HCT116 (cell line): Measurements from ENCODE around the gene LINC00237. TPM values are rescaled to one million over a fixed set of nuclear protein-coding genes. Genes with fewer than 3 reads are reported as not detected.

ENCODE experiments used
- ATAC-seq: fragments of 200-7000 bp; cut with Tn5 transposase; 2 replicates; pipeline ENCODE4 v1.9.1; 2020; ENCODE audit warnings: mild to moderate bottlenecking, moderate library complexity
- BruUV-seq: library from RNA; stranded (reverse); fragments of 400-500 nt; replicated peaks from 2 replicates; lab custom pipeline; 2021; lab: Mats Ljungman, UMichigan
- CTCF ChIA-PET: fragments of 300-600 bp; sonication (Branson Sonifier 250); formaldehyde crosslinking; loops from one replicate; lab custom pipeline; 2021; ENCODE audit warnings: antibody characterized with exemption; lab: Charles Lee
- POLR2A ChIA-PET: fragments of 300-600, 350-600 bp; sonication (Branson Sonifier 250); formaldehyde crosslinking; loops from one replicate; lab custom pipeline; 2021; ENCODE audit warnings: antibody characterized with exemption; lab: Charles Lee
- RAD21 ChIA-PET, 2 experiments: fragments of 300-600 bp; sonication (Branson Sonifier 250); formaldehyde crosslinking; loops; one replicate each; lab custom pipeline; 2023; ENCODE audit warnings: low total read pairs in 2 of 2; ENCODE audit not compliant: uncharacterized antibody in 2 of 2, unreplicated experiment in 2 of 2, low non-redundant PET in 1 of 2; lab: Charles Lee
- DNase-seq: peaks from one replicate; pipeline ENCODE4 v3.0.0-alpha.2; 2010; ENCODE audit warnings: low read depth, low spot score
- H2AFZ ChIP-seq: fragments of 200-600 bp; shearing (Covaris generic), sonication (generic); 2 replicates; pipeline ENCODE4 v1.6.1; 2017; ENCODE audit warnings: low read depth, mixed run types, mixed read lengths, antibody characterized with exemption, low read length; ENCODE audit not compliant: poor library complexity, severe bottlenecking
- H3K27ac ChIP-seq: 2 replicates; pipeline ENCODE4 v1.5.1; 2012; ENCODE audit warnings: low read depth, low read length
- H3K27me3 ChIP-seq: fragments of 200-600 bp; sonication (generic); 2 replicates; pipeline ENCODE4 v1.6.1; 2016; ENCODE audit warnings: mixed run types, low read length, mixed read lengths; ENCODE audit not compliant: insufficient read depth
- H3K36me3 ChIP-seq, 2 experiments: fragments of 200-500 bp in 1 of 2; fragments of 200-600 bp in 1 of 2; sonication (Bioruptor generic) in 1 of 2; sonication (generic) in 1 of 2; 2 replicates each; pipeline versions ENCODE4 v1.5.1 to v1.6.1; 2014 to 2016; ENCODE audit warnings: low read length in 2 of 2, inconsistent platforms in 1 of 2, mixed read lengths in 1 of 2, mixed run types in 1 of 2; ENCODE audit not compliant: insufficient read depth in 2 of 2, control insufficient read depth in 1 of 2
- H3K4me1 ChIP-seq, 2 experiments: fragments of 200-600 bp in 1 of 2; sonication (generic) in 1 of 2; 2 replicates each; pipeline versions ENCODE4 v1.5.1 to v1.6.1; 2012 to 2017; ENCODE audit warnings: low read length in 2 of 2, inconsistent platforms in 1 of 2, mild to moderate bottlenecking in 1 of 2, mixed read lengths in 1 of 2, mixed run types in 1 of 2, moderate library complexity in 1 of 2; ENCODE audit not compliant: insufficient read depth in 2 of 2, control insufficient read depth in 1 of 2
- H3K4me2 ChIP-seq: fragments of 200-600 bp; sonication (generic); 2 replicates; pipeline ENCODE4 v1.6.1; 2017; ENCODE audit warnings: mixed run types, low read length, mixed read lengths
- H3K4me3 ChIP-seq, 2 experiments: fragments of 200-600 bp in 1 of 2; sonication (generic) in 1 of 2; replicated peaks in 1 of 2; 2 replicates each; pipeline ENCODE4 v1.5.1; 2011 to 2016; ENCODE audit warnings: low read length in 2 of 2, control low read depth in 1 of 2, low read depth in 1 of 2, mild to moderate bottlenecking in 1 of 2, mixed read lengths in 1 of 2, mixed run types in 1 of 2
- H3K79me2 ChIP-seq: fragments of 200-600 bp; sonication (generic); 2 replicates; pipeline ENCODE4 v1.6.1; 2017; ENCODE audit warnings: mild to moderate bottlenecking, mixed run types, low read length, moderate library complexity, mixed read lengths; ENCODE audit not compliant: insufficient read depth
- H3K9ac ChIP-seq: fragments of 200-600 bp; sonication (generic); 2 replicates; pipeline ENCODE4 v1.6.1; 2016; ENCODE audit warnings: low read length, mixed read lengths
- H3K9me2 ChIP-seq: fragments of 200-600 bp; sonication (generic), shearing (Covaris generic); 2 replicates; pipeline ENCODE4 v1.6.1; 2017; ENCODE audit warnings: mixed run types, mild to moderate bottlenecking, moderate library complexity; ENCODE audit not compliant: insufficient read depth
- H3K9me3 ChIP-seq, 2 experiments: fragments of 200-500 bp in 1 of 2; fragments of 200-600 bp in 1 of 2; sonication (Bioruptor generic) in 1 of 2; sonication (generic) in 1 of 2; 2 replicates each; pipeline ENCODE4 v1.6.1; 2014 to 2017; ENCODE audit warnings: low read length in 2 of 2, mixed read lengths in 2 of 2, inconsistent platforms in 1 of 2, low read depth in 1 of 2, mild to moderate bottlenecking in 1 of 2, mixed run types in 1 of 2, moderate library complexity in 1 of 2; ENCODE audit not compliant: control insufficient read depth in 1 of 2, insufficient read depth in 1 of 2
- H4K20me1 ChIP-seq: fragments of 200-600 bp; sonication (generic), shearing (Covaris generic); 2 replicates; pipeline ENCODE4 v1.6.1; 2017; ENCODE audit warnings: mixed run types, mild to moderate bottlenecking, moderate library complexity; ENCODE audit not compliant: insufficient read depth
- CBX3 ChIP-seq: IDR thresholded peaks from 2 replicates; pipeline ENCODE4 v1.6.1; 2012; ENCODE audit warnings: low read depth
- CEBPB ChIP-seq: IDR thresholded peaks from 2 replicates; pipeline ENCODE4 v1.6.1; 2012; ENCODE audit warnings: low read depth
- CTCF ChIP-seq, 3 experiments: fragments of 200-600 bp in 1 of 3; sonication (generic) in 1 of 3; IDR thresholded peaks in 2 of 3; conservative IDR thresholded peaks in 1 of 3; 2 replicates each; pipeline ENCODE4 v1.5.1; 2012 to 2017; ENCODE audit warnings: low read depth in 2 of 3, low read length in 2 of 3, antibody characterized with exemption in 1 of 3, borderline replicate concordance in 1 of 3, control low read depth in 1 of 3, mild to moderate bottlenecking in 1 of 3, mixed read lengths in 1 of 3, mixed run types in 1 of 3, moderate library complexity in 1 of 3; ENCODE audit not compliant: insufficient read depth in 1 of 3
- EGR1 ChIP-seq: IDR thresholded peaks from 2 replicates; pipeline ENCODE4 v1.6.1; 2012; ENCODE audit warnings: low read depth
- ELF1 ChIP-seq: IDR thresholded peaks from 2 replicates; pipeline ENCODE4 v1.6.1; 2012; ENCODE audit warnings: low read depth, borderline replicate concordance
- EZH2 ChIP-seq: fragments of 200-600 bp; sonication (generic); IDR thresholded peaks from 2 replicates; pipeline ENCODE4 v1.6.1; 2017; ENCODE audit warnings: antibody characterized with exemption, mixed run types
- FOSL1 ChIP-seq: IDR thresholded peaks from 2 replicates; pipeline ENCODE4 v1.6.1; 2012; ENCODE audit warnings: low read depth
- JUND ChIP-seq: IDR thresholded peaks from 2 replicates; pipeline ENCODE4 v1.6.1; 2012
- POLR2A ChIP-seq: IDR thresholded peaks from 2 replicates; pipeline ENCODE4 v1.7.0; 2011; ENCODE audit warnings: borderline replicate concordance; ENCODE audit not compliant: insufficient read depth, insufficient read length; ENCODE audit errors: extremely low read depth
- YY1 ChIP-seq: IDR thresholded peaks from 2 replicates; pipeline ENCODE4 v1.6.1; 2011; ENCODE audit warnings: low read length, low read depth, moderate library complexity, mild to moderate bottlenecking; ENCODE audit not compliant: insufficient replicate concordance; ENCODE audit errors: extremely low read depth
- ZBTB33 ChIP-seq: IDR thresholded peaks from 2 replicates; pipeline ENCODE4 v1.6.1; 2011; ENCODE audit warnings: mild to moderate bottlenecking, low read length, moderate library complexity; ENCODE audit not compliant: insufficient replicate concordance; ENCODE audit errors: extremely low read depth
- ZFX ChIP-seq: fragments of 450-650 bp; IDR thresholded peaks from 2 replicates; pipeline ENCODE4 v1.6.1; 2017
- ZNF274 ChIP-seq: fragments of 200-500 bp; sonication (Bioruptor generic); IDR thresholded peaks from 2 replicates; pipeline ENCODE4 v1.6.1; 2014; ENCODE audit warnings: mild to moderate bottlenecking, low read depth, low read length, inconsistent platforms
- intact Hi-C: fragments of 100-400 bp; cut with micrococcal nuclease; formaldehyde crosslinking; loops from 2 replicates; pipeline ENCODE4 v1.10.0; 2022
- total RNA-seq: library from RNA; stranded (reverse); gene quantifications from one replicate; pipeline ENCODE4 v1.2.1, GENCODE V29; 2021; ENCODE audit not compliant: unreplicated experiment
- TF ChIP-seq, protein P1 (sequence below): IDR thresholded peaks from 2 replicates; pipeline ENCODE4 v1.6.1; 2012
- TF ChIP-seq, protein P2 (sequence below): IDR thresholded peaks from 2 replicates; pipeline ENCODE4 v1.6.1; 2012
- TF ChIP-seq, protein P3 (sequence below): IDR thresholded peaks from 2 replicates; pipeline ENCODE4 v1.6.1; 2012; ENCODE audit warnings: low read depth

LINC00237 gene
- total RNA-seq, 1 experiment from 2014 or later = not detected

GRCh38 chr20:21052241-21052640 lies 53.9 kb downstream of the LINC00237 start (continued):
- TF ChIP-seq, protein P1, sequence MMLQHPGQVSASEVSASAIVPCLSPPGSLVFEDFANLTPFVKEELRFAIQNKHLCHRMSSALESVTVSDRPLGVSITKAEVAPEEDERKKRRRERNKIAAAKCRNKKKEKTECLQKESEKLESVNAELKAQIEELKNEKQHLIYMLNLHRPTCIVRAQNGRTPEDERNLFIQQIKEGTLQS = no peak

DNA sequence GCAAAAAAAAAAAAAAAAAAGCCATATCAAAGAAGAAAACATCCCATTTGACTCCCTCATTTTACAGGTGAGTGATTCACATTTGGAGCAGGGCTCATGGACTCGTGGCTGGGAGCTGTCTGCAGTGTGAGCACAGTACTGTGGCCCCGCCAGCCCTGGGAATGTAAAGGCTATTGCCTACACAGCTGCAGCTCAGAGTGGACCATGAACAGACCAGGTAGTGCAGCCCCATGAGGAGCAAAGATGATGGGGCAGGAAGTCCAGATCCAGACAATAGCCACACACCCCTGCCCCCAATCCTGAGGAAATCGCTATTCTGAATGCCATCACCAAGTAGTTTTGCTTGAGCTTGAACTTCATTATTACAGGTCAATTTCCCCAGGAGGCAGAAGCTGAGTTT lies 55.4 kb downstream of the LINC00237 start:
- Histone ChIP-seq H3K9ac (no peak overlapping the region), H3K9me2 (no peaks in the 10 kb centered on the region), H3K27me3 (no peaks in the 10 kb centered on the region; the same call in 1 of the 2 replicates), H4K20me1 (no peaks in the 10 kb centered on the region), H3K4me1 (no peaks in the 10 kb centered on the region), H3K4me3 (no peak overlapping the region), H3K79me2 (no peaks in the 10 kb centered on the region), H3K9me3 (no peaks in the 10 kb centered on the region), H2AFZ (no peak overlapping the region), H3K4me2 (no peak overlapping the region), H3K27ac (no peak overlapping the region), H3K36me3 (no peaks in the 10 kb centered on the region)
- no TSS peak for BruUV-seq
- ChIA-PET RAD21 (no interaction called here), CTCF (interaction anchor here (1.2 kb wide), 1 partner anchor 186 kb away, joined by 3 read pairs; no protein-coding TSS in a partner anchor), POLR2A (interaction anchor here (0.7 kb wide), 1 partner anchor 14 kb away, joined by 4 read pairs; no protein-coding TSS in a partner anchor)
- DNase-seq = no peak
- TF ChIP-seq, protein P1 = no peak
- no peak for TF ChIP-seq FOSL1
- TF ChIP-seq, protein P2, sequence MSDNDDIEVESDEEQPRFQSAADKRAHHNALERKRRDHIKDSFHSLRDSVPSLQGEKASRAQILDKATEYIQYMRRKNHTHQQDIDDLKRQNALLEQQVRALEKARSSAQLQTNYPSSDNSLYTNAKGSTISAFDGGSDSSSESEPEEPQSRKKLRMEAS = no peak
- TF ChIP-seq ZBTB33 = no peak
- TF ChIP-seq CBX3 = no peak
- no peak for TF ChIP-seq POLR2A
- no peak for TF ChIP-seq ZNF274
- TF ChIP-seq EZH2 = no peak
- TF ChIP-seq CEBPB = no peak
- TF ChIP-seq ZFX = no peak
- no peak for TF ChIP-seq CTCF (IDR thresholded peaks at IDR 0.05 in 2 of 3, conservative IDR thresholded peaks at IDR 0.05 in 1 of 3; ENCODE audit: borderline replicate concordance in 1 of 3, insufficient read depth in 1 of 3, low read depth in 2 of 3, low read length in 2 of 3)
- TF ChIP-seq, protein P3, sequence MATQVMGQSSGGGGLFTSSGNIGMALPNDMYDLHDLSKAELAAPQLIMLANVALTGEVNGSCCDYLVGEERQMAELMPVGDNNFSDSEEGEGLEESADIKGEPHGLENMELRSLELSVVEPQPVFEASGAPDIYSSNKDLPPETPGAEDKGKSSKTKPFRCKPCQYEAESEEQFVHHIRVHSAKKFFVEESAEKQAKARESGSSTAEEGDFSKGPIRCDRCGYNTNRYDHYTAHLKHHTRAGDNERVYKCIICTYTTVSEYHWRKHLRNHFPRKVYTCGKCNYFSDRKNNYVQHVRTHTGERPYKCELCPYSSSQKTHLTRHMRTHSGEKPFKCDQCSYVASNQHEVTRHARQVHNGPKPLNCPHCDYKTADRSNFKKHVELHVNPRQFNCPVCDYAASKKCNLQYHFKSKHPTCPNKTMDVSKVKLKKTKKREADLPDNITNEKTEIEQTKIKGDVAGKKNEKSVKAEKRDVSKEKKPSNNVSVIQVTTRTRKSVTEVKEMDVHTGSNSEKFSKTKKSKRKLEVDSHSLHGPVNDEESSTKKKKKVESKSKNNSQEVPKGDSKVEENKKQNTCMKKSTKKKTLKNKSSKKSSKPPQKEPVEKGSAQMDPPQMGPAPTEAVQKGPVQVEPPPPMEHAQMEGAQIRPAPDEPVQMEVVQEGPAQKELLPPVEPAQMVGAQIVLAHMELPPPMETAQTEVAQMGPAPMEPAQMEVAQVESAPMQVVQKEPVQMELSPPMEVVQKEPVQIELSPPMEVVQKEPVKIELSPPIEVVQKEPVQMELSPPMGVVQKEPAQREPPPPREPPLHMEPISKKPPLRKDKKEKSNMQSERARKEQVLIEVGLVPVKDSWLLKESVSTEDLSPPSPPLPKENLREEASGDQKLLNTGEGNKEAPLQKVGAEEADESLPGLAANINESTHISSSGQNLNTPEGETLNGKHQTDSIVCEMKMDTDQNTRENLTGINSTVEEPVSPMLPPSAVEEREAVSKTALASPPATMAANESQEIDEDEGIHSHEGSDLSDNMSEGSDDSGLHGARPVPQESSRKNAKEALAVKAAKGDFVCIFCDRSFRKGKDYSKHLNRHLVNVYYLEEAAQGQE = no peak
- no peak for TF ChIP-seq YY1
- no peak for TF ChIP-seq ELF1
- no peak for TF ChIP-seq JUND
- TF ChIP-seq EGR1 = no peak
- ATAC-seq = no peak
- intact Hi-C loops = no loop called here
